Esophagus squamous epithelium (tissue), 4 donors: ENCODE data around the gene SELENOV.

Source experiments
- POLR2A ChIP-seq, 4 donors: fragments of 450-650 bp; IDR thresholded peaks; one replicate each; pipeline ENCODE4 v1.6.1; 2017; ENCODE audit warnings: antibody characterized with exemption in 4 of 4, mild to moderate bottlenecking in 4 of 4, moderate library complexity in 3 of 4
- TF ChIP-seq, protein P1 (sequence below), 6 experiments: fragments of 450-650 bp in 4 of 6; fragments of 200-600 bp in 2 of 6; sonication (generic) in 2 of 6; IDR thresholded peaks; one replicate each; pipeline ENCODE4 v1.5.1; 2016 to 2019; ENCODE audit warnings: antibody characterized with exemption in 6 of 6, mild to moderate bottlenecking in 4 of 6, moderate library complexity in 4 of 6

DNA sequence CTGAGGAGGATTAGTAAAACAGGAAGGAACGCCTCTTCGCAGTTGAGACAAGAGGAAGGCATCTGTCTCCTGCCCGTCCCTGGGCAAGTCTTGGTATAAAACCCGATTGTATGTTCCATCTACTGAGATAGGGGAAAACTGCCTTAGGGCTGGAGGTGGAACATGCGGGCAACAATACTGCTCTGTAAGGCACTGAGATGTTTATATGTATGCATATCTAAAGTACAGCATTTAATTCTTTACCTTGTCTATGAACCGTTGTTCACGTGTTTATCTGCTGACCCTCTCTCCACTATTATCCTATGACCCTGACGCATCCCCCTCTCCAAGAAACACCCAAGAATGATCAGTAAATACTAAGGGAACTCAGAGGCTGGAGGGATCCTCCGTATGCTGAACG, 35.0 kb upstream of the SELENOV start:
- TF ChIP-seq POLR2A (IDR thresholded peaks at IDR 0.05), result no peak
- TF ChIP-seq, protein P1, sequence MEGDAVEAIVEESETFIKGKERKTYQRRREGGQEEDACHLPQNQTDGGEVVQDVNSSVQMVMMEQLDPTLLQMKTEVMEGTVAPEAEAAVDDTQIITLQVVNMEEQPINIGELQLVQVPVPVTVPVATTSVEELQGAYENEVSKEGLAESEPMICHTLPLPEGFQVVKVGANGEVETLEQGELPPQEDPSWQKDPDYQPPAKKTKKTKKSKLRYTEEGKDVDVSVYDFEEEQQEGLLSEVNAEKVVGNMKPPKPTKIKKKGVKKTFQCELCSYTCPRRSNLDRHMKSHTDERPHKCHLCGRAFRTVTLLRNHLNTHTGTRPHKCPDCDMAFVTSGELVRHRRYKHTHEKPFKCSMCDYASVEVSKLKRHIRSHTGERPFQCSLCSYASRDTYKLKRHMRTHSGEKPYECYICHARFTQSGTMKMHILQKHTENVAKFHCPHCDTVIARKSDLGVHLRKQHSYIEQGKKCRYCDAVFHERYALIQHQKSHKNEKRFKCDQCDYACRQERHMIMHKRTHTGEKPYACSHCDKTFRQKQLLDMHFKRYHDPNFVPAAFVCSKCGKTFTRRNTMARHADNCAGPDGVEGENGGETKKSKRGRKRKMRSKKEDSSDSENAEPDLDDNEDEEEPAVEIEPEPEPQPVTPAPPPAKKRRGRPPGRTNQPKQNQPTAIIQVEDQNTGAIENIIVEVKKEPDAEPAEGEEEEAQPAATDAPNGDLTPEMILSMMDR (IDR thresholded peaks at IDR 0.05), result no peak
